Type B pancreatic cell (in vitro differentiated cells): ENCODE results near the gene IRAK3. TPM values are rescaled to one million over a fixed set of nuclear protein-coding genes. Genes with fewer than 3 reads are reported as not detected.
A peak's percentile ranks its signal among the peaks of the same experiment; 100 is the strongest.

Source experiments
- DNase-seq: peaks from one replicate; pipeline ENCODE4 v3.0.0; 2021; ENCODE audit warnings: mixed read lengths; ENCODE audit not compliant: unreplicated experiment; ENCODE audit errors: extremely low spot score
- H3K27ac Mint-ChIP-seq: 2 replicates; pipeline ENCODE4 v1.8.0; 2021; ENCODE audit warnings: mild to moderate bottlenecking, mixed read lengths
- H3K27me3 Mint-ChIP-seq: 2 replicates; pipeline ENCODE4 v1.8.0; 2021; ENCODE audit warnings: mixed read lengths
- H3K36me3 Mint-ChIP-seq: 2 replicates; pipeline ENCODE4 v1.8.0; 2021; ENCODE audit warnings: mixed read lengths
- H3K4me1 Mint-ChIP-seq: one replicate; pipeline ENCODE4 v1.8.0; 2021; ENCODE audit warnings: mixed read lengths; ENCODE audit not compliant: unreplicated experiment
- H3K4me3 Mint-ChIP-seq: 2 replicates; pipeline ENCODE4 v1.8.0; 2021; ENCODE audit warnings: mild to moderate bottlenecking, mixed read lengths
- H3K9me3 Mint-ChIP-seq: 2 replicates; pipeline ENCODE4 v1.8.0; 2021; ENCODE audit warnings: mixed read lengths
- total RNA-seq: library from RNA; stranded (reverse); gene quantifications from 2 replicates; pipeline ENCODE4 v1.2.1, GENCODE V29; 2021; ENCODE audit warnings: low replicate concordance
- TF ChIP-seq, protein P1 (sequence below): fragments of 200-600 bp; sonication (generic); conservative IDR thresholded peaks from 2 replicates; pipeline ENCODE4 v1.5.0; 2021; ENCODE audit warnings: antibody characterized with exemption, mild to moderate bottlenecking

The IRAK3 gene
- total RNA-seq, 1 donor from 2014 or later, result 0.34 TPM

DNA sequence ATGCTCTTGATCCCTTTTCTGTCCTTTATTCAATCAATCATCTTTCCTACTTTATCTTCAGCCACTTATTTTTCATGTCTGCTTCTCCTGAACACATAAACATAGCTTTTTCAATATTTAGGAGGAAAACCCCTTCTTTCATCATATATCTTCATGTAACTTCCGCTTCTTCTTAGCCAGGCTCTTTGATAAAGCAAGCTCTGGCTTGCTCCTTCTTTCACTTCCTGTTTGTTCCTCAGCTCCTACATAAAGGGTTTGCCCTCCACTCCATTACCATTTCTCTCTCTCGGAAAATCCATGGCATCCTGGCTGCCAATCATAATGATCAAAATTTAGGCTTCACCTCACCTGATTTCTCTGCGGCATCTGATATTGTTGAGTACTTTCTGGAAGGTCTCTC is 79.5 kb downstream of the IRAK3 start:
- Mint-ChIP-seq H3K9me3 (no peaks in the 10 kb centered on the region), H3K36me3 (no peaks in the 10 kb centered on the region), H3K4me1 (no peaks in the 10 kb centered on the region), H3K27ac (no peak overlapping the region), H3K4me3 (no peak overlapping the region), H3K27me3 (peaks cover 3% of the 10 kb centered on the region)
- TF ChIP-seq, protein P1, sequence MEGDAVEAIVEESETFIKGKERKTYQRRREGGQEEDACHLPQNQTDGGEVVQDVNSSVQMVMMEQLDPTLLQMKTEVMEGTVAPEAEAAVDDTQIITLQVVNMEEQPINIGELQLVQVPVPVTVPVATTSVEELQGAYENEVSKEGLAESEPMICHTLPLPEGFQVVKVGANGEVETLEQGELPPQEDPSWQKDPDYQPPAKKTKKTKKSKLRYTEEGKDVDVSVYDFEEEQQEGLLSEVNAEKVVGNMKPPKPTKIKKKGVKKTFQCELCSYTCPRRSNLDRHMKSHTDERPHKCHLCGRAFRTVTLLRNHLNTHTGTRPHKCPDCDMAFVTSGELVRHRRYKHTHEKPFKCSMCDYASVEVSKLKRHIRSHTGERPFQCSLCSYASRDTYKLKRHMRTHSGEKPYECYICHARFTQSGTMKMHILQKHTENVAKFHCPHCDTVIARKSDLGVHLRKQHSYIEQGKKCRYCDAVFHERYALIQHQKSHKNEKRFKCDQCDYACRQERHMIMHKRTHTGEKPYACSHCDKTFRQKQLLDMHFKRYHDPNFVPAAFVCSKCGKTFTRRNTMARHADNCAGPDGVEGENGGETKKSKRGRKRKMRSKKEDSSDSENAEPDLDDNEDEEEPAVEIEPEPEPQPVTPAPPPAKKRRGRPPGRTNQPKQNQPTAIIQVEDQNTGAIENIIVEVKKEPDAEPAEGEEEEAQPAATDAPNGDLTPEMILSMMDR, result no peak
- no peak for DNase-seq

DNA sequence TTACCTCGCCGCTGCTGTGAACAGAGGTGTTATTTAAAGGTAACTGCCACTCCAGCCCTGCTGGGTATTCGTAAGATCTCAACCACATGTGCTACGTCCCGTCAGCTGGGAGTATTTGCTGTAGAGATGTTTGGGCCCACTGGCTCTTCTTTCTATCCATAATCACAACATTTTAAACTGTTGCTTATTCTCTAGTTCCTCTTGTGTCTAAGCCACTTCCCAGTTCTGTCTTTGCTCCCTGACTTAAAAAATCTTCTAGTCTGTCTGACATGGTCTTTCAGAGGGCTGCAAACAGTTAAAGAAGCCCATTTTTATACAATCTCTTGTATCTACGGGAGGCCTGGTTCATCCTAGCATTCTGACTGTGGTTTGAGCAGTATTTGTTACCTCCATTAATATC is 80.1 kb downstream of the IRAK3 start:
- Mint-ChIP-seq H3K36me3 (no peaks in the 10 kb centered on the region), H3K27ac (no peak overlapping the region), H3K9me3 (no peaks in the 10 kb centered on the region), H3K4me3 (no peak overlapping the region), H3K27me3 (peaks cover 3% of the 10 kb centered on the region), H3K4me1 (no peaks in the 10 kb centered on the region)
- TF ChIP-seq, protein P1, result no peak
- DNase-seq, result no peak

DNA sequence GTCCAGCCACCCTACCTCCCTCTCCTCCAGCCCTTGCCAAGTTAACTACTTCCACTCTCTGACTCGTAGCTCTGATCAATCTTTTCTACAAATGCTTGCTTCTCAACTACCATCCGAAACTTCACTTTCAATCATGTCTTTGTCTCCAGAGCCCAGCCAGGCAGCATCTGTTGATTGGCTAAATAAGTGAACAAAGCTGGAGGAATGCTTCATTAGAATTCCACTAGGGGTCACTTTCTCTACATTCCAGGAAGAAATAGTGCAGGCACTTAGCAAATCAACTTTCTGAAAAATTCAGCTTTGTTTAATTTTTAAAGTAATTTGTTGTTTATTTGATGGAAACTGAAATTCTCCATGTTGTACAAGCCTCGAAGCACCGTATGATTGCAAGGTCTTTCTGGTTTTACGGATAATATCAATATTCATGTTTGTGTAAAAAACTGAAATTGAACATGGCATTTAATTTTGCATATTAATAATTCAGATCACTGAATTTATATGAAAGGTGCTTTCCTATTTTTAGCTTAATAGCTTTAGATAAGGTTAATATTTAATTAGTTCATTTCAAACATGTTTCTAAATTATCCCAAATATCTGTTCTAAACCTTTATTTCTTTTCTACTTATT is 80.9 kb downstream of the IRAK3 start:
- Mint-ChIP-seq H3K4me3 (no peak overlapping the region), H3K9me3 (no peaks in the 10 kb centered on the region), H3K4me1 (no peaks in the 10 kb centered on the region), H3K27me3 (peaks cover 5% of the 10 kb centered on the region), H3K36me3 (no peaks in the 10 kb centered on the region), H3K27ac (no peak overlapping the region)
- TF ChIP-seq, protein P1, result peak; percentile 79
- no peak for DNase-seq

DNA sequence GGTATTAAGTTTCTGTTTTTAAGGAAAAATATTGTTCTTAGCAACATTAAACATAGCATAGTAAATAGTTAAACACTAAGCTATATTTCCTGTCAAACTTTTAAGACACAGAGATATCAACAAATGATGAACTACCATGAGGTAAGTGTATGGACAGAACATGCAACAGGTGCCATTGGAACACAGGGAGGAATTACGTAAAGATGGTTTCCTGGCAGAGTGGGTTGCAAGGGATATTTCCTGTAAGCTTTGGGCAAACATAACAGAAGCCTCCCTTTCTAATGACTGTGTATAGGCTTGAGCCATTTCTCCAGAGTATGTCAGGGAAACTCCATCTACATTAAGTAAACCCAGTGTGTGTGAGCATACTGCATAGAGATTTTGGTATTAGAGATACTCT is 81.6 kb downstream of the IRAK3 start:
- DNase-seq, result no peak
- no peaks in the 10 kb centered on the region for H3K36me3 Mint-ChIP-seq
- TF ChIP-seq, protein P1, result no peak
- no peak overlapping the region for H3K27ac Mint-ChIP-seq
- no peaks in the 10 kb centered on the region for H3K4me1 Mint-ChIP-seq
- H3K4me3 Mint-ChIP-seq, result no peak overlapping the region
- no peaks in the 10 kb centered on the region for H3K9me3 Mint-ChIP-seq
- H3K27me3 Mint-ChIP-seq, result peaks cover 6% of the 10 kb centered on the region

DNA sequence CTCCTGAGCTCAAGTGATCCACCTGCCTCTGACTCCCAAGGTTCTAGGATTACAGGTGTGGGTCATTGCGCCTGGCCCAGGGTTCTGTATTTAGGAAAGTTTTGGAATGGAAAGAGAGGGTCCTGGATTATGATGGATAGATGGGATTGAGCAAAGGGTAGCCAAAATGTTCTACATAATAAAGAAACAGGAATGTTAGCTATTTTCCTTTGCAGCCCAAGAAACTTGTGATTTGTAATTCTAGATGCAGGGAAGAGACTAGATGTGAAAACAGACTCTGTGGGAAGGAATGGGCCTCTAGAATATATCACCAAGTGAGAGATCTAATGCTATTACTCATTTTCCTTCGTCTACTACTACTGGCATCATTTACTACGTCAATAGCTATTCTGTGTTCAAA is 83.6 kb downstream of the IRAK3 start:
- H3K27me3 Mint-ChIP-seq, result peaks cover 10% of the 10 kb centered on the region
- no peak overlapping the region for H3K4me3 Mint-ChIP-seq
- no peaks in the 10 kb centered on the region for H3K36me3 Mint-ChIP-seq
- TF ChIP-seq, protein P1, result no peak
- H3K4me1 Mint-ChIP-seq, result no peaks in the 10 kb centered on the region
- no peaks in the 10 kb centered on the region for H3K9me3 Mint-ChIP-seq
- DNase-seq, result no peak
- H3K27ac Mint-ChIP-seq, result no peak overlapping the region

DNA sequence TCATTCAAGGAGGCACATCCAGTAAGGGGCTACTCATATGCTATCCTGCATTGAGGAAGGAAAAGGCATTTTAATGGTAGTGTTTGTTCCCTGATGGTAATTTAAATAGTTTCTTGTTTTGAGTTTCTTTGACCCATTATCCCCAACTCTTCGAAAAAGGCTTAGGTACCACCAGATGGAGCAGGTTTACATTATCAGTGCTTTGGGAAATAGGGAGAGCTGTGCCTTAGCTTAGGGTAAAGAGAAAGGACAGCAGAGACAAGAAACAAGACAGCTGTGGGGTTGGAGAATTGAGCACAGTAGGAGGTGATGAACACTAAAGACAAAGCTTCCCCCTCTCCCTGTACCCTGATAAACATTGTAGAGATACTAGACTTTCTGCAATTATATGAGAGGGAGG is 84.1 kb downstream of the IRAK3 start:
- Mint-ChIP-seq H3K27me3 (peaks cover 14% of the 10 kb centered on the region), H3K36me3 (no peaks in the 10 kb centered on the region), H3K27ac (no peak overlapping the region), H3K4me1 (no peaks in the 10 kb centered on the region), H3K4me3 (no peak overlapping the region), H3K9me3 (no peaks in the 10 kb centered on the region)
- no peak for DNase-seq
- TF ChIP-seq, protein P1, result no peak
